GM18870 (cell line): ENCODE measurements around the gene LRP8.

Source experiments
- ATAC-seq: cut with Tn5 transposase; IDR thresholded peaks from one replicate; pipeline ENCODE4 v1.9.1; 2021; ENCODE audit warnings: moderate library complexity; ENCODE audit not compliant: unreplicated experiment

The LRP8 gene

GRCh38 chr1:53361541-53361961, 33.7 kb upstream of the LRP8 start:
- no peak for ATAC-seq

- ATAC-seq, result no peak
Observed at GRCh38 chr1:53359934-53360276, 32.0 kb upstream of the LRP8 start.

- no peak for ATAC-seq
Observed at GRCh38 chr1:53359225-53359933, 31.5 kb upstream of the LRP8 start.

GRCh38 chr1:53356637-53357036, 28.8 kb upstream of the LRP8 start:
- no peak for ATAC-seq

- no peak for ATAC-seq
Observed at GRCh38 chr1:53354119-53354518, 26.2 kb upstream of the LRP8 start.

GRCh38 chr1:53352561-53352960, 24.7 kb upstream of the LRP8 start:
- no peak for ATAC-seq

- no peak for ATAC-seq
Observed at GRCh38 chr1:53350853-53351767, 23.2 kb upstream of the LRP8 start.

GRCh38 chr1:53349968-53350852, 22.3 kb upstream of the LRP8 start:
- no peak for ATAC-seq

GRCh38 chr1:53349369-53349835, 21.5 kb upstream of the LRP8 start:
- ATAC-seq, result no peak

- no peak for ATAC-seq
Observed at GRCh38 chr1:53348486-53349368, 20.9 kb upstream of the LRP8 start.

GRCh38 chr1:53346814-53347176, 18.9 kb upstream of the LRP8 start:
- no peak for ATAC-seq

GRCh38 chr1:53345996-53346813, 18.3 kb upstream of the LRP8 start:
- no peak for ATAC-seq

GRCh38 chr1:53344921-53345838, 17.3 kb upstream of the LRP8 start:
- ATAC-seq, result peak; percentile 79

GRCh38 chr1:53343831-53344668, 16.2 kb upstream of the LRP8 start:
- ATAC-seq, result no peak

GRCh38 chr1:53342735-53343470, 15.0 kb upstream of the LRP8 start:
- ATAC-seq, result no peak

GRCh38 chr1:53341961-53342707, 14.3 kb upstream of the LRP8 start:
- no peak for ATAC-seq
